Adrenal gland (tissue), 19 donors: ENCODE data around the gene DIS3L. TPM values are rescaled to one million over a fixed set of nuclear protein-coding genes. Genes with fewer than 3 reads are reported as not detected.
A peak's percentile ranks its signal among the peaks of the same experiment; 100 is the strongest.
"Not testable (repeated sequence)": the region's sequence is repeated elsewhere in the genome, so short reads cannot be mapped to it uniquely, and the experiment has no call there.

Source experiments
- DNase-seq, 7 donors: peaks; one replicate each; pipeline ENCODE4 v3.0.0-alpha.2; 2019 to 2020
- H3K27ac ChIP-seq, 5 donors: fragments of 200-600 bp; sonication (generic) in 4 of 5; 1 replicate in 3 of 5; 2 replicates in 2 of 5; pipeline versions ENCODE4 v1.5.1 to v1.8.0; 2016 to 2020; ENCODE audit warnings: mild to moderate bottlenecking in 1 of 5
- H3K27me3 ChIP-seq: fragments of 200-600 bp; 2 replicates; pipeline ENCODE4 v1.8.0; 2021
- H3K36me3 ChIP-seq, 2 donors: fragments of 200-600 bp; replicated peaks in 1 of 2; 1 replicate in 1 of 2; 2 replicates in 1 of 2; pipeline versions ENCODE4 v1.5.1 to v1.8.0; 2018 to 2022
- H3K4me1 ChIP-seq, 2 donors: fragments of 200-600 bp; replicated peaks in 1 of 2; 1 replicate in 1 of 2; 2 replicates in 1 of 2; pipeline versions ENCODE4 v1.5.1 to v1.8.0; 2018 to 2021
- H3K4me3 ChIP-seq, 4 donors: fragments of 200-600 bp; sonication (generic) in 3 of 4; one replicate each; pipeline ENCODE4 v1.5.1; 2016 to 2018
- H3K9me3 ChIP-seq, 3 donors: fragments of 200-600 bp; sonication (generic) in 1 of 3; replicated peaks in 1 of 3; 1 replicate in 2 of 3; 2 replicates in 1 of 3; pipeline versions ENCODE4 v1.5.1 to v1.8.0; 2016 to 2021
- POLR2A ChIP-seq, 2 donors: fragments of 450-650 bp; IDR thresholded peaks; one replicate each; pipeline ENCODE4 v1.6.1; 2017; ENCODE audit warnings: antibody characterized with exemption in 2 of 2, mild to moderate bottlenecking in 2 of 2, moderate library complexity in 1 of 2
- WGBS, 4 donors: extraction: QIAGEN DNeasy Blood & Tissue Kit in 2 of 4; methylation state at CpG; one replicate each; pipeline versions ENCODE4 v1.1.5 to v1.1.7; 2013 to 2017; 5-methylcytosine and 5-hydroxymethylcytosine counted together
- intact Hi-C, 2 donors: fragments of 100-400 bp; cut with DNase I; formaldehyde crosslinking; loops; one replicate each; pipeline versions ENCODE4 v1.14.1 to v1.15.0; 2022 to 2023
- long read RNA-seq, 10 donors: library from polyadenylated mRNA in 3 of 10; unstranded in 2 of 10; stranded (forward) in 1 of 10; transcript quantifications; one replicate each; pipeline ENCODE4 v2.0.0 and lab custom pipeline, GENCODE V29; 2021 to 2026
- polyA plus RNA-seq, 3 donors: library from polyadenylated mRNA; stranded (reverse); fragments of 200-250 nt in 2 of 3; fragments of 350-450 nt in 1 of 3; fragmentation: Illumina TruSeq in 1 of 3; extraction: RNeasy Lipid Tissue Mini Kit (QIAGEN cat#74804) in 1 of 3; gene quantifications; one replicate each; pipeline ENCODE4 v1.2.3, GENCODE V29; 2013 to 2014
- total RNA-seq, 9 donors: library from RNA; depleted of rRNA in 4 of 9; stranded (reverse); fragments of >200 nt in 4 of 9; fragments of 120-200 nt in 1 of 9; fragmentation: NEBNext Ultra II Directional in 1 of 9; extraction: Animal tissue kit (Norgen Biotek cat#: 25700) in 1 of 9; gene quantifications; one replicate each; pipeline versions ENCODE4 v1.1.0 to v1.2.4, GENCODE V29; 2013 to 2023
- TF ChIP-seq, protein P1 (sequence below), 6 experiments: fragments of 450-650 bp in 4 of 6; fragments of 200-600 bp in 2 of 6; sonication (generic) in 1 of 6; IDR thresholded peaks; 1 replicate in 5 of 6; 2 replicates in 1 of 6; pipeline versions ENCODE4 v1.5.1 to v1.8.0; 2016 to 2021; ENCODE audit warnings: antibody characterized with exemption in 6 of 6, mild to moderate bottlenecking in 2 of 6, moderate library complexity in 1 of 6
- donor health status: healthy with polysubstance abuse.
- donor health status: Bipolar disorder and iron deficiency.
- donor health status: DM: yes; HTN: yes; CAD: no.
- donor health status: DM: no; HTN: no; CAD: no.
- donor health status: DM: no; HTN: no; CAD: no.
- donor health status: DM: yes; HTN: yes; CAD: no.

The DIS3L gene
- total RNA-seq (10 to 100 TPM; 31.9 to 67.2 (median 40.3) TPM), polyA plus RNA-seq (10 to 100 TPM; 11.3 to 47.8 (median 14.9) TPM)
- long read RNA-seq, donor 1, partial matches to known transcripts: 9 of 12 reads
- long read RNA-seq, donor 1, other reads (novel, unspliced or antisense): 0 of 12 reads
- long read RNA-seq, donor 2, partial matches to known transcripts: 7 of 12 reads
- long read RNA-seq, donor 2, other reads (novel, unspliced or antisense): 0 of 12 reads
- long read RNA-seq, donor 3, transcript DIS3L-202 (17 exons, 3,647 nt): major isoform, 5 of 5 reads
- long read RNA-seq, donor 3, partial matches to known transcripts: 0 of 5 reads
- long read RNA-seq, donor 3, other reads (novel, unspliced or antisense): 0 of 5 reads
- long read RNA-seq, donor 4, partial matches to known transcripts: 0 of 5 reads
- long read RNA-seq, donor 4, other reads (novel, unspliced or antisense): 3 of 5 reads
- long read RNA-seq, donor 5, transcript DIS3L-202 (17 exons, 3,647 nt): major isoform, 41 of 105 reads
- long read RNA-seq, donor 5, transcript DIS3L-201 (17 exons, 3,763 nt): minor isoform, 9 of 105 reads
- long read RNA-seq, donor 5, partial matches to known transcripts: 6 of 105 reads
- long read RNA-seq, donor 5, other reads (novel, unspliced or antisense): 49 of 105 reads
- long read RNA-seq, donor 6, partial matches to known transcripts: 4 of 8 reads
- long read RNA-seq, donor 6, other reads (novel, unspliced or antisense): 3 of 8 reads
- long read RNA-seq, donor 7, partial matches to known transcripts: 14 of 15 reads
- long read RNA-seq, donor 7, other reads (novel, unspliced or antisense): 0 of 15 reads
- long read RNA-seq, donor 8, partial matches to known transcripts: 9 of 13 reads
- long read RNA-seq, donor 8, other reads (novel, unspliced or antisense): 0 of 13 reads
- long read RNA-seq, donor 9, partial matches to known transcripts: 5 of 8 reads
- long read RNA-seq, donor 9, other reads (novel, unspliced or antisense): 0 of 8 reads
- long read RNA-seq, donor 10, partial matches to known transcripts: 5 of 8 reads
- long read RNA-seq, donor 10, other reads (novel, unspliced or antisense): 0 of 8 reads

DNA sequence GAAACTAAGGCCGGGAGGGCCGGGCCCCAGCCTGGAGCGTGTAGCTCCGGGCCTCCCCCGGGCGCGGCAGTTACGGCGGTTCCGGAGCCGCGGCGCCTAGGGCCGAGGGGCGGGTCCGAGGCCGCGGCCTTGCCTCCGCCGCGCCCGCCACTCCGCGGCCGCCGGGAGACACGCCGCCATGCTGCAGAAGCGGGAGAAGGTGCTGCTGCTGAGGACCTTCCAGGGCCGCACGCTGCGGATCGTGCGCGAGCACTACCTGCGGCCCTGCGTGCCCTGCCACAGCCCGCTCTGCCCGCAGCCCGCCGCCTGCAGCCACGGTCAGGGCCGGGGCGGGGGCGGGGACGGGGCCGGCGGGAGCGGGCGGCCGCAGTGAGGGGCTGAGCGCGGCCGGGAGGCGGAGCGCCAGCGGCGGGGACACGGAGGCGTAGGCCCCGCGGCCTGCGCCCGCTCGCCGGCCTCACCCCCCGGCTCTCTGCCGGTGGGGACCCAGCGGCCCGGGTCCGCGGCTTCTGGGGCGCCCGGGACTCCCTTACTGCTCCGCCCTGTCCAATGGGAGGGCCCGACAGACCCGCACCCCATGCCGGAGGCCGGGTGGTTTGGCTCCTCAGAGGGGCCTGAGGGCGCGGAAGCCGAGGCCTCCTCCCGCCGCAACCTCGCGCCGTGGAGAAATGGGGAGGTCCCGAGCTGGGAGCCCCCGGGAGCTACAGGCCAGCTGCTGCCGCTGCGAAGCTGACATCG lies at the start of gene DIS3L:
Gene DIS3L (plus strand): TSS at position 150 of the 738 bp plus-strand sequence. CDS start 29 bp downstream, at position 179.
- 0% methylated on average over 4 to 92 of the region's 92 CpGs for WGBS, 4 donors
- intact Hi-C loops: no loop called here
- H3K4me1 ChIP-seq: peaks cover 3 to 32% of the 10 kb centered on the region in 2 donors

DNA sequence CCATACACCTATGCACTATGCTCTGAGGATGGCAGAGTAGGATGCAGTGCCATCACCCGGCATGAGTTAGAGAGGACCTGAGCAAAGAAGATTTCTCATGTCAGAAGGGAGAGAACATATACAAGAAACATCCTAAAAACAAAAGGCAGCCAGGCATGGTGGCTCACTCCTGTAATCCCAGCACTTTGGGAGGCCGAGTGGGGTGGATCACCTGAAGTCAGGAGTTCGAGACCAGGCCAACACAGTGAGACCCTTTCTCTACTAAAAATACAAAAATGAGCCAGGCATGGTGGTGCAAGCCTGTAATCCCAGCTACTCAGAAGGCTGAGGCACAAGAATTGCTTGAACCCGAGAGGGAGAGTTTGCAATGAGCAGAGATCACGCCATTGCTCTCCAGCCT lies 47.5 kb upstream of the DIS3L start:
- 77 to 89% (median 85%) methylated on average over 5 of the region's 5 CpGs for WGBS, 4 donors
- H3K9me3 ChIP-seq, H3K4me3 ChIP-seq, H3K27me3 ChIP-seq, H3K27ac ChIP-seq, DNase-seq, H3K36me3 ChIP-seq, H3K4me1 ChIP-seq, intact Hi-C loops: not testable (repeated sequence)

More for the DNA sequence above, at the start of gene DIS3L:
- peak within 1 kb of the TSS; percentile 54 to 96 (median 84) for H3K27ac ChIP-seq
- H3K27me3 ChIP-seq: no peaks in the 10 kb centered on the region
- peak; percentile 52 to 72 (median 62) for DNase-seq
- H3K4me3 ChIP-seq: peak within 1 kb of the TSS in 3 of 4 donors; percentile 20 to 87 (median 54)
- no peaks in the 10 kb centered on the region for H3K36me3 ChIP-seq
- H3K9me3 ChIP-seq: no peaks in the 10 kb centered on the region
- TF ChIP-seq, protein P1, sequence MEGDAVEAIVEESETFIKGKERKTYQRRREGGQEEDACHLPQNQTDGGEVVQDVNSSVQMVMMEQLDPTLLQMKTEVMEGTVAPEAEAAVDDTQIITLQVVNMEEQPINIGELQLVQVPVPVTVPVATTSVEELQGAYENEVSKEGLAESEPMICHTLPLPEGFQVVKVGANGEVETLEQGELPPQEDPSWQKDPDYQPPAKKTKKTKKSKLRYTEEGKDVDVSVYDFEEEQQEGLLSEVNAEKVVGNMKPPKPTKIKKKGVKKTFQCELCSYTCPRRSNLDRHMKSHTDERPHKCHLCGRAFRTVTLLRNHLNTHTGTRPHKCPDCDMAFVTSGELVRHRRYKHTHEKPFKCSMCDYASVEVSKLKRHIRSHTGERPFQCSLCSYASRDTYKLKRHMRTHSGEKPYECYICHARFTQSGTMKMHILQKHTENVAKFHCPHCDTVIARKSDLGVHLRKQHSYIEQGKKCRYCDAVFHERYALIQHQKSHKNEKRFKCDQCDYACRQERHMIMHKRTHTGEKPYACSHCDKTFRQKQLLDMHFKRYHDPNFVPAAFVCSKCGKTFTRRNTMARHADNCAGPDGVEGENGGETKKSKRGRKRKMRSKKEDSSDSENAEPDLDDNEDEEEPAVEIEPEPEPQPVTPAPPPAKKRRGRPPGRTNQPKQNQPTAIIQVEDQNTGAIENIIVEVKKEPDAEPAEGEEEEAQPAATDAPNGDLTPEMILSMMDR (IDR thresholded peaks at IDR 0.05): no peak
- TF ChIP-seq POLR2A (IDR thresholded peaks at IDR 0.05): peak; percentile 34 to 71

DNA sequence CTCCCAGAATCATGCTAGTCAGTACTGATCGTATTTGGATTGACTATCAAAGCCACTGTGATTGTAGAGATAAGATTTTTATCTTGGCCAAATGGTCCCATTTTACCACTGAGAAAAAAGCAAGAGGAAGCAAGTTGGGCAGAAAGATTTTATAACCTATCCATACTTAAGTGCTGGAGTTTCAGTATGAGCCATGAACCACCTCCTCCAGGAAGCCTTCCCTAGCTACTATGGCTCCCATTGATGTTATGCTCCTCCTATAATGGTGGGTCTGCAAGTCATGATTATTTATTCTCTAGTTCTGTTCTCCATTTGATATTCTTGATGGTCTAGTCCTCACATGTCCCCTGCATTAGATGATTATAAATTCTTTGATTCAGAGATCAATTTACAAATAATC lies 46.4 kb upstream of the DIS3L start:
- H3K9me3 ChIP-seq: no peaks in the 10 kb centered on the region
- TF ChIP-seq, protein P1 (IDR thresholded peaks at IDR 0.05): no peak
- TF ChIP-seq POLR2A (IDR thresholded peaks at IDR 0.05): no peak
- no peak overlapping the region for H3K27ac ChIP-seq
- peaks cover 0 to 4% of the 10 kb centered on the region in 2 donors for H3K4me1 ChIP-seq
- DNase-seq: no peak
- no peaks in the 10 kb centered on the region for H3K36me3 ChIP-seq
- peaks cover 5% of the 10 kb centered on the region for H3K27me3 ChIP-seq
- H3K4me3 ChIP-seq: no peak overlapping the region
- WGBS, 4 donors: 47 to 61% (median 58%) methylated on average over 1 of the region's 1 CpG
- intact Hi-C loops: no loop called here

DNA sequence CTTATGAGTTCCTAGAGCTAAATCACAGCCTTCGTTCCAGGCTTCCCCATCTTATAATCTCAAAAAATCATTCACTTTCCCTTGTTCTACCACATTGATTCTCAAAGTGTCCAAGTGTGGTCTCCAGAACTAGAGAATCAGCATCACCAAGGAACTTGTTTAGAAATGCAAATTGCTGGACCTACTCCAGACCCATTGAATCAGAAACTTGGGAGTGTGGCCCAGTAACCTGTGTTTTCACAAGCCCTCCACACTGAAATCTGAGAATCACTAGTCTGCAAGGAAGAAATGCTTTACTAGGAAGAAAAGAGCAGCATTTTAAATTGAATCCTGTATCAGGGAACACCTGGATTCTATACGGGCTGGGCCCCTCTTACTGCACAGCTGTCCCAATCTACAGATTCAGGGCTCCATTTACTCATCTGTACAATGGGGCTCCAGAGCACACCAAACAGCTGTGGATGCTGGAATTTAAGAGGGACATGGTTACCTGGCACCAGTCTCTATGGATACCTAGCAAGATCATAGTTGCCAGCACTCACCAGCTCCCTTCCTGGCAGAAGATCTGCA lies 43.7 kb upstream of the DIS3L start:
- H3K27me3 ChIP-seq: peaks cover 14% of the 10 kb centered on the region
- no peak overlapping the region for H3K4me3 ChIP-seq
- H3K36me3 ChIP-seq: no peaks in the 10 kb centered on the region
- TF ChIP-seq, protein P1 (IDR thresholded peaks at IDR 0.05): no peak
- TF ChIP-seq POLR2A (IDR thresholded peaks at IDR 0.05): no peak
- H3K9me3 ChIP-seq: no peaks in the 10 kb centered on the region
- no peak for DNase-seq
- no peak overlapping the region for H3K27ac ChIP-seq
- peaks cover 15 to 28% of the 10 kb centered on the region in 2 donors for H3K4me1 ChIP-seq
- intact Hi-C loops: no loop called here
- WGBS, 4 donors: 87 to 96% (median 93%) methylated on average over 2 of the region's 2 CpGs
